Ovary (tissue), 9 donors: ENCODE measurements around the gene IL15RA. TPM values are rescaled to one million over a fixed set of nuclear protein-coding genes. Genes with fewer than 3 reads are reported as not detected.
A peak's percentile ranks its signal among the peaks of the same experiment; 100 is the strongest.

Source experiments
- DNase-seq, 5 donors: peaks; one replicate each; pipeline ENCODE4 v3.0.0-alpha.2; 2019 to 2020
- H3K27ac ChIP-seq, 2 donors: fragments of 200-600 bp; one replicate each; pipeline versions ENCODE4 v1.5.1 to v1.8.0; 2019 to 2022
- H3K27me3 ChIP-seq: fragments of 200-600 bp; one replicate; pipeline ENCODE4 v1.8.0; 2022
- H3K36me3 ChIP-seq: fragments of 200-600 bp; sonication (generic); one replicate; pipeline ENCODE4 v1.5.1; 2019
- H3K4me1 ChIP-seq: one replicate; pipeline ENCODE4 v1.8.1; 2013; ENCODE audit warnings: mild to moderate bottlenecking, moderate library complexity; ENCODE audit not compliant: insufficient read depth
- H3K4me3 ChIP-seq: fragments of 200-600 bp; sonication (generic); one replicate; pipeline ENCODE4 v1.5.1; 2017
- H3K9me3 ChIP-seq, 2 donors: fragments of 200-600 bp in 1 of 2; sonication (generic) in 1 of 2; one replicate each; pipeline versions ENCODE4 v1.5.1 to v1.8.1; 2013 to 2019; ENCODE audit warnings: mild to moderate bottlenecking in 1 of 2, moderate library complexity in 1 of 2
- CTCF ChIP-seq, 3 donors: fragments of 450-650 bp in 2 of 3; fragments of 200-600 bp in 1 of 3; IDR thresholded peaks; one replicate each; pipeline versions ENCODE4 v1.5.1 to v1.8.0; 2016 to 2022; ENCODE audit warnings: antibody characterized with exemption in 3 of 3, mild to moderate bottlenecking in 1 of 3
- EP300 ChIP-seq: sonication (generic); formaldehyde crosslinking; IDR thresholded peaks from one replicate; pipeline ENCODE4 v1.6.1; 2017; ENCODE audit warnings: antibody characterized with exemption
- POLR2A ChIP-seq: fragments of 450-650 bp; IDR thresholded peaks from one replicate; pipeline ENCODE4 v1.6.1; 2017; ENCODE audit warnings: antibody characterized with exemption, mild to moderate bottlenecking, moderate library complexity
- WGBS, 3 donors: extraction: QIAGEN DNeasy Blood & Tissue Kit in 1 of 3; methylation state at CpG; one replicate each; pipeline versions ENCODE4 v1.1.5 to v1.1.7; 2013 to 2017; 5-methylcytosine and 5-hydroxymethylcytosine counted together
- intact Hi-C, 4 donors: fragments of 100-400 bp; cut with DNase I; formaldehyde crosslinking; loops; one replicate each; pipeline versions ENCODE4 v1.11.0 to v1.15.1; 2022 to 2023
- polyA plus RNA-seq, 2 donors: library from polyadenylated mRNA; stranded (reverse); fragments of 200-250 nt in 1 of 2; fragments of 350-450 nt in 1 of 2; fragmentation: Illumina TruSeq in 1 of 2; extraction: RNeasy Lipid Tissue Mini Kit (QIAGEN cat#74804) in 1 of 2; gene quantifications; one replicate each; pipeline ENCODE4 v1.2.3, GENCODE V29; 2013 to 2014
- total RNA-seq, 7 donors: library from RNA; depleted of rRNA in 2 of 7; stranded (reverse); fragments of >200 nt in 2 of 7; fragmentation: NEBNext Ultra II Directional in 3 of 7; extraction: Animal tissue kit (Norgen Biotek cat#: 25700) in 3 of 7; gene quantifications; one replicate each; pipeline versions ENCODE4 v1.1.0 to v1.2.4, GENCODE V29; 2016 to 2023
- donor health status: DM: no; HTN: no; CAD: no; lungs with moderate emphysema.
- donor health status: DM: no; HTN: no; CAD: no.
- donor health status: Bipolar disorder and iron deficiency.
- donor health status: DM: yes; HTN: yes; CAD: no.
- donor health status: DM: no; HTN: no; CAD: no.
- donor health status: DM: yes; HTN: yes; CAD: no.

IL15RA gene
- total and polyA plus RNA-seq, 9 donors = 2.7 to 15.2 (median 6.3) TPM

- peak; percentile 89 for TF ChIP-seq EP300
- TF ChIP-seq POLR2A = no peak
- Histone ChIP-seq H3K27ac (peak overlapping the region; percentile 80 to 96), H3K36me3 (no peaks in the 10 kb centered on the region), H3K27me3 (no peaks in the 10 kb centered on the region), H3K4me3 (no peak overlapping the region), H3K4me1 (peaks cover 16% of the 10 kb centered on the region), H3K9me3 (no peaks in the 10 kb centered on the region)
- WGBS, 3 donors = 6 to 13% (median 6%) methylated on average over 7 of the region's 7 CpGs
- intact Hi-C loops = loop anchor here in 1 of 4 donors (10.0 kb wide), 1 partner anchor 50 kb away; the partner anchor contains the start of gene FBH1
- peak; percentile 82 to 97 (median 93) for DNase-seq
These were observed 32.8 kb downstream of the IL15RA start for GRCh38 chr10:5944389-5945189.

GRCh38 chr10:5943536-5943935, 33.8 kb downstream of the IL15RA start:
- DNase-seq = peak; percentile 62 to 74 (median 72)
- Histone ChIP-seq H3K9me3 (no peaks in the 10 kb centered on the region), H3K4me1 (peaks cover 16% of the 10 kb centered on the region), H3K27ac (peak overlapping the region; percentile 80 to 96), H3K36me3 (no peaks in the 10 kb centered on the region), H3K27me3 (no peaks in the 10 kb centered on the region), H3K4me3 (peak overlapping the region; percentile 6)
- WGBS, 3 donors = 10 to 21% (median 17%) methylated on average over 15 of the region's 15 CpGs
- TF ChIP-seq CTCF (IDR thresholded peaks at IDR 0.05) = no peak
- TF ChIP-seq EP300 = no peak
- no peak for TF ChIP-seq POLR2A
- intact Hi-C loops = loop anchor here in 1 of 4 donors (10.0 kb wide), 1 partner anchor 49 kb away; the partner anchor contains the start of gene FBH1

- Histone ChIP-seq H3K4me1 (peaks cover 16% of the 10 kb centered on the region), H3K9me3 (no peaks in the 10 kb centered on the region), H3K27ac (no peak overlapping the region), H3K36me3 (no peaks in the 10 kb centered on the region), H3K4me3 (no peak overlapping the region), H3K27me3 (no peaks in the 10 kb centered on the region)
- TF ChIP-seq POLR2A (no peak), CTCF (IDR thresholded peaks at IDR 0.05) (no peak), EP300 (no peak)
- WGBS, 3 donors = 80 to 90% (median 83%) methylated on average over 16 of the region's 16 CpGs
- intact Hi-C loops = loop anchor here in 1 of 4 donors (10.0 kb wide), 1 partner anchor 48 kb away; the partner anchor contains the start of gene FBH1
- peak in 1 of 5 donors; percentile 46 for DNase-seq
These were observed 34.9 kb downstream of the IL15RA start for GRCh38 chr10:5942474-5942873.

GRCh38 chr10:5942001-5942400, 35.3 kb downstream of the IL15RA start:
- no peak for TF ChIP-seq CTCF (IDR thresholded peaks at IDR 0.05)
- no peak for TF ChIP-seq POLR2A
- no peak for TF ChIP-seq EP300
- Histone ChIP-seq H3K4me1 (peaks cover 16% of the 10 kb centered on the region), H3K9me3 (no peaks in the 10 kb centered on the region), H3K27ac (no peak overlapping the region), H3K27me3 (no peaks in the 10 kb centered on the region), H3K36me3 (no peaks in the 10 kb centered on the region), H3K4me3 (no peak overlapping the region)
- intact Hi-C loops = loop anchor here in 1 of 4 donors (10.0 kb wide), 1 partner anchor 47 kb away; the partner anchor contains the start of gene FBH1
- 88 to 95% (median 93%) methylated on average over 13 of the region's 13 CpGs for whole genome bisulfite sequencing, 3 donors
- no peak for DNase-seq
